NCI-H345 treated with DMSO at 0.1 percent for 48 hours (cell line): ENCODE results near the gene CPNE4.

Experiments
- DNase-seq: peaks from one replicate; lab custom pipeline; 2025; ENCODE audit not compliant: unreplicated experiment; lab: John Stamatoyannopoulos, UW

The CPNE4 gene

GRCh38 chr3:131616719-131617118 lies 418.1 kb downstream of the CPNE4 start:
- DNase-seq, result no peak

DNA sequence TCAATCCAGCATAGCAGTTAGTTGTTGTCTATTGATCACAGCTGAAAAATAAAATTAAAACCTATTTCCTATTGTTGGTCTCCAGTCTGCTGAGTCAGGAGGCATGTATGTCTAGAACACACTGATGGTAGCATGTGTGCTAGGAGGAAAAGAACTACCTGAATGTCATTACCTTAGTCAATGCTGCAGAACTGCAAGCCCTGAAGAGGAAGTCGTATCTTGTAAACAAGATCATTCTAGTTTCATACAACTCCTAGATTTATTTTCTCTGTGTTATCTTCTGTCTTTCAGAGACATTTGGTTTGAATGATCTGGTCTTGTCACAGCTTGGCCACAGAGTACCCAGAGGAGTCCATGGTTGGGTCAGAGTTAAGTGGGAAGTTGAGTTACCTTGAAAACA lies 422.1 kb downstream of the CPNE4 start:
- no peak for DNase-seq

- DNase-seq, result no peak
These were observed 424.6 kb downstream of the CPNE4 start for GRCh38 chr3:131610174-131610573.

GRCh38 chr3:131608741-131609140 lies 426.1 kb downstream of the CPNE4 start:
- DNase-seq, result no peak

DNA sequence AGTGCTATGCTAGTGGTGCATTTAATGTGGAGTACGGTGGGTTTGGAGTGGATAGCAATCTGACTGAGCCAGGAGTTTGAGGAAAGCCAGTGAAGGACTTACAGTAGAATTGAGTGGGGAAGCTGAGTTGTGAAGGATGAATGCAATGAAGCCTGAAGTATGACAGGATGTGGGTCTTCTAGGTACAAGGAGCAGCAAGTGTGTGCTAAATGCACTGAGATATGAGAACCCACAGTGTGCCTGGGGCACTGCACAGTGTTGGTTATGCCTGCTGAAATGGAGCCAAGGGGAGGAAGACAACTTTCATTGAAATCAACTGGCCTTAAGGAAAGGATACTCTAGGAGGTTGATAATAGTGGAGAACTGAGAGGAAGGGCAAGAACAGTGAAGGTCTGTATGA lies 426.5 kb downstream of the CPNE4 start:
- no peak for DNase-seq

GRCh38 chr3:131605916-131606315 lies 428.9 kb downstream of the CPNE4 start:
- DNase-seq, result no peak

- DNase-seq, result no peak
These were observed 432.6 kb downstream of the CPNE4 start for GRCh38 chr3:131602011-131602779.

DNA sequence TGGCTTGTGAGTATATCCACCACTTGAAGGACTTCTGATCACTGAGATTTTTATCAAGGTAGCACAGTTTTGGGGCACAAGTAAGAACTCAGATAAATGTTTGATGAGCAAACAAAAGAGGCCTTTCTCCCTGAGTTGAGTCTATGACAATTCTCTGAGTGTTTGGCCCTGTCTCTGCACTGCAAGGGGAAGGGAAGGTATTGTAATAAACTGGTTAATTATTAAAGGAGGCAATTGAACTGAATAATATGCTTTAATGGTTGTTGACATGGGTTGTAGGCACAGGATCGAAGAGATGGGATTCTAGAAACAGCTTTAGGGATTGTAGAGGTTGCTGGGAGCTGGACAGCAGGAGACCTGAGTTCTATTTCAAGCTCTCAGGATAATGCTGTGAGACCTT lies 437.0 kb downstream of the CPNE4 start:
- no peak for DNase-seq

DNA sequence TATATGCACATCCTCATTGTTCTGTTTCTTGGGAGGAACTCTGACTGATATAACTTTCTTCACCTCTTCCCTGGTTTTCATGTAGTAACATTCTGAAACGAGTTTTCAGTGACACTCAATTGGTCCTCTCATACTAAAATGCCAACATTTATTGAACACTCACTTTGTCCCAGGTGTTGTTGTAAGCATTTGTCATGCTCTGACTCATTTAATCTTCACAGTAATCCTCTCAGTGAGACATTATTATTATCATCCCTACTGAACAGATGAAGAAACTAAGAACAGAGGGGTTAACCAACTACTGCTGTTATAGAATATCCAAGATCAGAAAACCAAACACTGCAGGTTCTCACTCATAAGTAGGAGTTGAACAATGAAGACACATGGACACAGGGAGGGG lies 437.9 kb downstream of the CPNE4 start:
- no peak for DNase-seq

- no peak for DNase-seq
These were observed 443.3 kb downstream of the CPNE4 start for GRCh38 chr3:131591394-131592014.

- no peak for DNase-seq
These were observed 448.5 kb downstream of the CPNE4 start for GRCh38 chr3:131586277-131586676.

GRCh38 chr3:131582438-131582837 lies 452.4 kb downstream of the CPNE4 start:
- DNase-seq, result no peak

DNA sequence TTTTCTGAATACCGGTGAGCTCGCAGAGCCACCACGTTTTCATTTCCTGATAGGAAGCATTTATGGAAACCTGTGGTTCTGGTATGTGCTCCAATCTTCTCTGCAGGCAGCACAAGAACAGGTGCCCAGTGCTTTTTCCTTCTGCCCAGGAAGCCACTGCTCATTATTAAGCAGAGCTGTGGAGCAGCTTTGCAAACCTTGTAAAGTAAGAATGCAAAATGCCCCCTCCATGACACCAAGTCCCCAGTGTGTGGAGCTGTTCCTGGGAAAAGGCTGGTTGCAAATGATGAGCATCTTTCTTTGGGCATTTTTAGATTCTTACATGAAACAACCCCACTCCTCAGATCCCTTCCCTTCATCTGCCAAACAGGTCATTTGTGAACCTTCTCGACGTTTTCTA lies 466.4 kb downstream of the CPNE4 start:
- no peak for DNase-seq

- DNase-seq, result no peak
These were observed 470.0 kb downstream of the CPNE4 start for GRCh38 chr3:131564812-131565211.

DNA sequence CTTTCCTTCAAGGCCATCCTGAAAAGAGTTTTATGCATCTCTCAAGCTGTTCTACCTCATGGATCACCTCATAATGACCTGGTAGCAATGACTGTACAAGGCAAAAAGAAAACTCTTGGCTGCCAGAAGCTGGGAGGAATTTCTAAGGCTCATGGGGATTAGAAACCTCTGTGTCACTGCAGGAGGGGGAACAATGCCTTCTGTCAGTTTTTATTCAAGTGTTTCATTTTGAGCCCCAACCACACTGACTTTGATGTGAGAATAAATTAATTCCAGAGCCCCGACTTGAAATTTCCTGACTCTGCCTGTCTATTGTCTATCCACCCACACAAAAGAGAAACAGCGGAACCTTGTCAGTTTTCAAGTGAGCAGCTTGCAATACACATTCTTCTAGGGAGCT lies 473.3 kb downstream of the CPNE4 start:
- no peak for DNase-seq

DNA sequence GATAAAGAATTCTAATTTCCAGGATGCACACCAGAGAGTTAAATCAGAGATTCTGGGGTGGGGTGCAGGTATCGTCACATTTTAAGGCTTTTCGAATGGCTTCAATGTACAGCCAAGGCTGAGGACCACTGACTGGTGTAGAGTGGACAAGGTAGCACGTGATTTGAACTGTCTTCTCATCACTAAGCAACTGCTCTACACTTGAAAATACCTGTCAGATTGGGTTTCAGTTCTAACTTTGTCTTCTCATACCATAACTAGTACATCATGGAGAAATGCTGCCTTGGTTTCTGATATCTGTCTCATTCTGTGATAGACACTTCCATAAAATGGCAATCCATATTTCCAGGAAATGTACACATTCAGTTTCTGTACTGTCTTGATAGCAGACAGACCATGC lies 474.0 kb downstream of the CPNE4 start:
- DNase-seq, result no peak

- DNase-seq, result no peak
These were observed 479.4 kb downstream of the CPNE4 start for GRCh38 chr3:131555456-131555855.

- no peak for DNase-seq
These were observed 481.1 kb downstream of the CPNE4 start for GRCh38 chr3:131553495-131554247.

DNA sequence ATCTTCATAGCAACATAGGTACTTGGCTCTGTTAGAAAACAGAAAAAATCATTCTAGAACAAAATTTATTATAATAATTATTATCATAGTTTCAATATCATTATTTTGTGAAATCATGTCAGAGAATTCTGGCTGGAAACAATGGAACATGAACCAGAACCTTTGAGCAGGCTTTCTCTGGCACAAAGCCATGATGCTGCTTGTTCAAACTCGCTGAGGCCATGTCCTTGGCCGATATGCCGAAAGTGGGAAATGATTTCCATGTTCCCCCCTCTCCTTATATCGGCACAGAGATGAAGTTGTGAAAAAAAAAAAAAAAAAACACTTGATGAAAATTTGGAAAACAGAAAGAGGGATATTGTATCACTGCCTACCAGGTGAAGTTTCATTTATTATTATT lies 483.1 kb downstream of the CPNE4 start:
- DNase-seq, result no peak

DNA sequence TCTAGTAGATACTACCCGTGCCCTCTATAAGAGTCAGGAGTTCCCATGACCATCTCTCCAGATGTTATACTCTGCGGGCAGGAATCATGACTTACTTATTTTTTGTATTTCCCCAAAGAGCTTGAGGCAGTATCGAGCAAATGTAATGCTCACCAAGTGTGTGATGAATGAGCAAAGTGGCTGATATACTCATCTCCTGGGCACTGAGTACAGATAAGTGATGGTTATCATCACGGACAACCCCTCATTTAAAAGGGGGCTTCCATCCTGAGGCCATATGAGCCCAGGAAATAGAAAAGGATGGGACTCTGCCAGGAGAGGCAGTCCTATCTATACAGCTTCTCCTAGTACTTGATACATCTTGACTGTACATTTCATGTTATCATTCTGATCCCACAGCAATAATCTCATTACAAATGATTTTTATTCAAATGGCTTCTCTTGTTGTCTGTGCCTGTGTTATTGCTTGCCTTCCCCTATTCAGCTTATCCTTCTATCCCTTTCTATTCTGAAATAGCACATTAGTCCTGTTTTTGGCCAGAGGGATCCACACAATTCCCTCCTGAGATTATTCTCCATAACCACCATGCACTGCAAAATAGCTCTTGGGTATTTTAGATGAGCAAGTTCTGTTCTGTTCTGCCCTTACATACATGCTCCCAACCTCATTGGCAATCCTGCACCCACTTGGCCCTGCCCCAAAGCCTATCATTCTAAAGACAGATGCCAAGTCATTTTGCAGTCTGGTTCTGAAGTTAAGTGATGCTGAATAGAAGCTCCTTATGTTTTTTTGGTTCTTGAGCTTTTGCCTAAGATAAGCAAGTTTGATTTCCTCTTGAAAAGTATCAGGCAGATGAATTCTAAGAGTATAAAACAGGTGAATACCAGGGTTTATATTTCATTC lies 484.0 kb downstream of the CPNE4 start:
- DNase-seq, result no peak

- no peak for DNase-seq
These were observed 485.5 kb downstream of the CPNE4 start for GRCh38 chr3:131549340-131549739.
